GM12878 (cell line): ENCODE results near the gene CD180. TPM values are rescaled to one million over a fixed set of nuclear protein-coding genes. Genes with fewer than 3 reads are reported as not detected.

Source experiments
- ATAC-seq: fragments of 200-7000 bp; cut with Tn5 transposase; 3 replicates; pipeline ENCODE4 v1.9.1; 2020; ENCODE audit warnings: mild to moderate bottlenecking, moderate library complexity
- BruUV-seq: library from RNA; stranded (reverse); fragments of 400-500 nt; replicated peaks from 2 replicates; lab custom pipeline; 2021; lab: Mats Ljungman, UMichigan
- CTCF ChIA-PET: fragments of 300-600 bp; sonication (Branson Sonifier 250); formaldehyde crosslinking; extraction: SDS; loops from one replicate; lab custom pipeline; 2021; ENCODE audit warnings: inconsistent platforms; lab: Yijun Ruan, JAX
- POLR2A ChIA-PET: fragments of 350-600 bp; formaldehyde crosslinking; extraction: SDS; loops from one replicate; lab custom pipeline; 2021; ENCODE audit warnings: inconsistent platforms; lab: Charles Lee
- RAD21 ChIA-PET: fragments of 300-600 bp; sonication (Branson Sonifier 250); formaldehyde crosslinking; loops from one replicate; lab custom pipeline; 2023; ENCODE audit warnings: antibody characterized with exemption; ENCODE audit not compliant: unreplicated experiment; lab: Charles Lee
- SMC1A ChIA-PET: fragments of 300-600 bp; sonication (Branson Sonifier 250); formaldehyde crosslinking; loops from one replicate; lab custom pipeline; 2023; ENCODE audit not compliant: unreplicated experiment, uncharacterized antibody; lab: Charles Lee
- DNase-seq: peaks from one replicate; pipeline ENCODE4 v3.0.0-alpha.2; 2011; ENCODE audit warnings: low read depth, low spot score
- FAIRE-seq: peaks from 3 replicates; lab custom pipeline; 2011; peaks lifted over from hg19 to GRCh38; lab: Jason Lieb, UNC
- H2AFZ ChIP-seq: 2 replicates; pipeline ENCODE4 v1.6.0; 2011; ENCODE audit warnings: low read depth, low read length, control low read depth; ENCODE audit not compliant: control insufficient read depth
- H3K27ac ChIP-seq: 2 replicates; pipeline ENCODE4 v1.5.1; 2011; ENCODE audit warnings: control low read depth; ENCODE audit not compliant: control insufficient read depth, insufficient read depth
- H3K27me3 ChIP-seq, 2 experiments: replicated peaks in 1 of 2; 2 replicates each; pipeline versions ENCODE4 v1.6.0 to v1.6.1; 2011; ENCODE audit warnings: low read length in 1 of 2; ENCODE audit not compliant: control insufficient read depth in 2 of 2, insufficient read depth in 2 of 2
- H3K36me3 ChIP-seq, 2 experiments: 2 replicates each; pipeline ENCODE4 v1.5.1; 2011; ENCODE audit warnings: low read length in 1 of 2; ENCODE audit not compliant: control insufficient read depth in 2 of 2, insufficient read depth in 2 of 2
- H3K4me1 ChIP-seq: 2 replicates; pipeline ENCODE4 v1.6.1; 2011; ENCODE audit warnings: mild to moderate bottlenecking, low read length, moderate library complexity, mixed read lengths; ENCODE audit not compliant: control insufficient read depth, insufficient read depth
- H3K4me2 ChIP-seq: 2 replicates; pipeline ENCODE4 v1.6.0; 2011; ENCODE audit warnings: control low read depth; ENCODE audit not compliant: control insufficient read depth, insufficient read depth
- H3K4me3 ChIP-seq: fragments of 200-600 bp; sonication (generic); 2 replicates; pipeline ENCODE4 v1.5.1; 2016
- H3K79me2 ChIP-seq: 2 replicates; pipeline ENCODE4 v1.6.0; 2011; ENCODE audit warnings: low read length; ENCODE audit not compliant: control insufficient read depth, insufficient read depth
- H3K9ac ChIP-seq: 2 replicates; pipeline ENCODE4 v1.8.0; 2011; ENCODE audit warnings: low read length, control low read depth, mixed read lengths; ENCODE audit not compliant: control insufficient read depth, insufficient read depth
- H3K9me3 ChIP-seq: replicated peaks from 3 replicates; pipeline ENCODE4 v1.5.1; 2011; ENCODE audit warnings: mild to moderate bottlenecking, low read length; ENCODE audit not compliant: control insufficient read depth, insufficient read depth
- H4K20me1 ChIP-seq: 2 replicates; pipeline ENCODE4 v1.6.0; 2011; ENCODE audit not compliant: control insufficient read depth, insufficient read depth
- BCL11A ChIP-seq: IDR thresholded peaks from 2 replicates; pipeline ENCODE4 v1.6.1; 2011; ENCODE audit warnings: low read depth, low read length
- CEBPB ChIP-seq, 2 experiments: fragments of 150-350 bp in 1 of 2; IDR thresholded peaks; 2 replicates each; pipeline ENCODE4 v1.6.1; 2012 to 2014; ENCODE audit warnings: low read depth in 2 of 2, low read length in 2 of 2, borderline replicate concordance in 1 of 2, inconsistent platforms in 1 of 2
- MTA3 ChIP-seq: IDR thresholded peaks from 2 replicates; pipeline ENCODE4 v1.6.1; 2012; ENCODE audit warnings: low read length, inconsistent platforms, borderline replicate concordance
- PKNOX1 ChIP-seq: fragments of 450-650 bp; IDR thresholded peaks from 2 replicates; pipeline ENCODE4 v1.6.1; 2016; ENCODE audit warnings: mild to moderate bottlenecking
- SIX5 ChIP-seq: IDR thresholded peaks from 2 replicates; pipeline ENCODE4 v1.6.1; 2011; ENCODE audit warnings: mild to moderate bottlenecking, low read depth, low read length, moderate library complexity; ENCODE audit not compliant: severe bottlenecking
- SPI1 ChIP-seq: IDR thresholded peaks from 2 replicates; pipeline ENCODE4 v1.6.1; 2011; ENCODE audit warnings: low read depth, mild to moderate bottlenecking, low read length, moderate library complexity, borderline replicate concordance; ENCODE audit not compliant: insufficient read depth
- YY1 ChIP-seq: IDR thresholded peaks from 2 replicates; pipeline ENCODE4 v1.6.1; 2011; ENCODE audit warnings: low read depth, mild to moderate bottlenecking, low read length
- ZBED1 ChIP-seq: IDR thresholded peaks from 2 replicates; pipeline ENCODE4 v1.6.1; 2016; ENCODE audit warnings: borderline replicate concordance
- WGBS: methylation state at CpG from one replicate; pipeline ENCODE4 v1.1.6; 2016; ENCODE audit warnings: low lambda C conversion rate; ENCODE audit not compliant: insufficient replicate concordance, insufficient coverage; ENCODE audit errors: missing lambda C conversion rate; 5-methylcytosine and 5-hydroxymethylcytosine counted together
- in situ Hi-C: fragments of 300-500 bp; cut with MboI; formaldehyde crosslinking; loops from 9 replicates; pipeline ENCODE4 v1.14.3; 2018; ENCODE audit warnings: mixed read lengths
- intact Hi-C: fragments of 100-400 bp; cut with micrococcal nuclease; formaldehyde crosslinking; loops from one replicate; pipeline ENCODE4 v1.14.2; 2022; ENCODE audit not compliant: unreplicated experiment
- polyA plus RNA-seq, 11 experiments: library from polyadenylated mRNA; depleted of rRNA in 4 of 11; unstranded in 6 of 11; stranded (reverse) in 5 of 11; fragments of >200 nt; fragmentation: Nextera tagmentation in 4 of 11; fragmentation: Illumina TruSeq in 1 of 11; extraction: Ambion mirVana in 4 of 11; extraction: Trizol in 1 of 11; gene quantifications; 1 replicate in 1 of 11; 2 replicates in 10 of 11; pipeline versions ENCODE4 v1.2.1 to v1.2.3, GENCODE V29; 2011 to 2016; ENCODE audit warnings: inconsistent platforms in 2 of 11, missing spikeins in 2 of 11, low read depth in 1 of 11
- total RNA-seq, 4 experiments: library from RNA; depleted of rRNA in 3 of 4; stranded (reverse); fragments of >200 nt in 3 of 4; fragmentation: Illumina TruSeq in 1 of 4; extraction: Trizol in 1 of 4; gene quantifications; 2 replicates each; pipeline versions ENCODE4 v1.2.1 to v1.2.3, GENCODE V29; 2013 to 2021

The CD180 gene
- total and polyA plus RNA-seq, 10 of the 15 experiments (the other 5 are each of a cell fraction or from before 2014, with no cell fraction given) = 0.22 to 9.7 (median 2.9) TPM

GRCh38 chr5:67168069-67168468, 28.5 kb downstream of the CD180 start:
- Histone ChIP-seq H3K9ac (no peak overlapping the region), H3K36me3 (no peaks in the 10 kb centered on the region), H3K79me2 (no peaks in the 10 kb centered on the region), H3K4me2 (no peak overlapping the region), H3K9me3 (no peaks in the 10 kb centered on the region), H3K27me3 (no peaks in the 10 kb centered on the region; a peak in 1 of 4 replicates), H4K20me1 (no peaks in the 10 kb centered on the region), H2AFZ (no peak overlapping the region), H3K4me1 (peaks cover 8% of the 10 kb centered on the region), H3K4me3 (no peak overlapping the region), H3K27ac (no peak overlapping the region)
- FAIRE-seq = no peak
- WGBS = 74% methylated on average over 4 of the region's 4 CpGs
- no TSS peak for BruUV-seq
- no peak for DNase-seq
- SMC1A ChIA-PET = interaction anchor here (0.8 to 3.0 kb wide), 8 partner anchors 10 to 54 kb away, joined by 3 to 29 read pairs (median 4); no protein-coding TSS in a partner anchor
- POLR2A ChIA-PET = interaction anchor here (0.6 to 1.0 kb wide), 2 partner anchors 36 to 39 kb away, joined by 3 to 4 read pairs; no protein-coding TSS in a partner anchor
- RAD21 ChIA-PET = interaction anchor here (1.1 to 7.0 kb wide), 3 partner anchors 31 to 39 kb away, joined by 3 to 71 read pairs (median 3); no protein-coding TSS in a partner anchor
- intact Hi-C loops (no loop called here), in situ Hi-C loops (no loop called here)
- CTCF ChIA-PET = interaction anchor here (1.0 to 7.9 kb wide), 5 partner anchors 11 to 46 kb away, joined by 3 to 137 read pairs (median 8); no protein-coding TSS in a partner anchor
- ATAC-seq = no peak
- no peak for TF ChIP-seq PKNOX1
- TF ChIP-seq YY1 = no peak
- TF ChIP-seq CEBPB (IDR thresholded peaks at IDR 0.05; ENCODE audit: borderline replicate concordance in 1 of 2, low read depth in 2 of 2, low read length in 2 of 2) = no peak
- no peak for TF ChIP-seq SPI1
- TF ChIP-seq MTA3 = no peak
- TF ChIP-seq SIX5 = no peak
- no peak for TF ChIP-seq ZBED1
- no peak for TF ChIP-seq BCL11A
